ENCODE measurements around the gene SLC4A7. TPM values are rescaled to one million over a fixed set of nuclear protein-coding genes. Genes with fewer than 3 reads are reported as not detected.

The SLC4A7 gene
- total and polyA plus RNA-seq, 2 donors (not counting 3 experiments of a cell fraction or from before 2014, with no cell fraction given), result 7.8 to 50.9 TPM

DNA sequence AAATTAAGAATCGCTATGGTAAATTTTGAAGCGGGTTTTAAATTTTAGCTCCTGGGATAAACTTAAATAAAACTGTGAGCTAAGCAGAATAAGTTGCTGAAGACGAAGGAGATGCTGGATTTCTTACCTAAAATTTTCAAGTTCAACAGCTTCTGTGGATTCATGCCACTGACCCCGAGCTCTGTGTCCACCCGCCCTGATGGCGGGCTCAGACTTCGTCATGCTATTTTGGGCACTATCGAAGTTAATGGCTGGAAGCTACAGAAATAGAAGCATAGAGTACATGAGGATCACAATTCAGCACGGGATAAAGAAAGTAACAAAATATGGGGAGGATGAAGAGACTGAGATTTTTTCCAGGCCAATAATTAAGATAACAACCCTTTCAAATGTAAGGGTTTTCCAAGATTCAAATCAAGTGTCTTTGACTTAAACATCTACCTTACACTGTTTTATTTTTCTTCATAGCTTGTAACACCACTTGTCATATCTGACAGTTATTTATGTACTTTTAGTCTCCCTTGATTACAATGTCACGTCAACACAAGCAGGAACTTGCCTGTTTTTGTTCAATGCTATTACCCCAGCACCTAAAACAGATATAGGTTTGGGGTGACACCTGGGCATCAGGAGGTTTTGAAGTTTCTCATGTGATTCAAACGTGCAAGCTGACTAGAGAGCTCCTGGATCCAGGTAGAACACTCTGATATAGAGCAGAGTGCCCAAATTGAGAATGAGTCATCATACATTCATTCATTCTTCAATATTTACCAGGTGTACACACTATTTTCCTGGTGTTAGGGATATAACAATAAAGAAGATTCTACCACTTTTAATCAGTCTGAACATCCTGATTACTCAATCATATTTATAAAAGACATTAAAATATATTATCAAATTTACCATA, 138.0 kb downstream of the SLC4A7 start:
- intact Hi-C loops (cut with micrococcal nuclease), result no loop called here
- H4K20me1 ChIP-seq (replicated peaks; ENCODE audit: control insufficient read depth, extremely low read depth, insufficient read depth, low read length), result no peaks in the 10 kb centered on the region
- no peaks in the 10 kb centered on the region for H3K9me1 ChIP-seq (replicated peaks; ENCODE audit: control insufficient read depth, extremely low read depth, insufficient read depth, low read length)
- DNase-seq (ENCODE audit: low read depth, low spot score) (no peak), FAIRE-seq (no peak)
- no peaks in the 10 kb centered on the region for H3K36me3 ChIP-seq (ENCODE audit: control insufficient read depth in 2 of 2, extremely low read depth in 1 of 2, insufficient read depth in 2 of 2, low read length in 2 of 2)
- no peak overlapping the region for H3K4me2 ChIP-seq (ENCODE audit: insufficient read depth, low read length)
- TF ChIP-seq JUN (IDR thresholded peaks at IDR 0.05; ENCODE audit: borderline replicate concordance, insufficient read depth, insufficient read length, low read depth), result no peak
- TF ChIP-seq, protein P1, sequence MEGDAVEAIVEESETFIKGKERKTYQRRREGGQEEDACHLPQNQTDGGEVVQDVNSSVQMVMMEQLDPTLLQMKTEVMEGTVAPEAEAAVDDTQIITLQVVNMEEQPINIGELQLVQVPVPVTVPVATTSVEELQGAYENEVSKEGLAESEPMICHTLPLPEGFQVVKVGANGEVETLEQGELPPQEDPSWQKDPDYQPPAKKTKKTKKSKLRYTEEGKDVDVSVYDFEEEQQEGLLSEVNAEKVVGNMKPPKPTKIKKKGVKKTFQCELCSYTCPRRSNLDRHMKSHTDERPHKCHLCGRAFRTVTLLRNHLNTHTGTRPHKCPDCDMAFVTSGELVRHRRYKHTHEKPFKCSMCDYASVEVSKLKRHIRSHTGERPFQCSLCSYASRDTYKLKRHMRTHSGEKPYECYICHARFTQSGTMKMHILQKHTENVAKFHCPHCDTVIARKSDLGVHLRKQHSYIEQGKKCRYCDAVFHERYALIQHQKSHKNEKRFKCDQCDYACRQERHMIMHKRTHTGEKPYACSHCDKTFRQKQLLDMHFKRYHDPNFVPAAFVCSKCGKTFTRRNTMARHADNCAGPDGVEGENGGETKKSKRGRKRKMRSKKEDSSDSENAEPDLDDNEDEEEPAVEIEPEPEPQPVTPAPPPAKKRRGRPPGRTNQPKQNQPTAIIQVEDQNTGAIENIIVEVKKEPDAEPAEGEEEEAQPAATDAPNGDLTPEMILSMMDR (IDR thresholded peaks at IDR 0.05; ENCODE audit: extremely low read depth in 1 of 2, insufficient read depth in 1 of 2, low read depth in 1 of 2, low read length in 2 of 2), result no peak
- TF ChIP-seq, protein P2, sequence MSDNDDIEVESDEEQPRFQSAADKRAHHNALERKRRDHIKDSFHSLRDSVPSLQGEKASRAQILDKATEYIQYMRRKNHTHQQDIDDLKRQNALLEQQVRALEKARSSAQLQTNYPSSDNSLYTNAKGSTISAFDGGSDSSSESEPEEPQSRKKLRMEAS (IDR thresholded peaks at IDR 0.05; ENCODE audit: insufficient read depth, insufficient read length), result no peak
- no peak for TF ChIP-seq POLR2AphosphoS5 (IDR thresholded peaks at IDR 0.05; ENCODE audit: insufficient read depth, low read depth, low read length)
- no peak for TF ChIP-seq POLR2A (IDR thresholded peaks at IDR 0.05; ENCODE audit: low read depth, low read length)
- no peak for TF ChIP-seq FOS (IDR thresholded peaks at IDR 0.05; ENCODE audit: borderline replicate concordance, insufficient read depth, low read length)
- TF ChIP-seq GATA2 (IDR thresholded peaks at IDR 0.05; ENCODE audit: insufficient read depth, insufficient read length, low read depth, low read length), result no peak
- TF ChIP-seq EZH2 (IDR thresholded peaks at IDR 0.05; ENCODE audit: borderline replicate concordance, low read depth, low read length, severe bottlenecking), result no peak
- no peak for TF ChIP-seq MYC (IDR thresholded peaks at IDR 0.05; ENCODE audit: low read depth, low read length)
- H2AFZ ChIP-seq (ENCODE audit: low read depth, low read length), result no peak overlapping the region
- H3K4me3 ChIP-seq (replicated peaks in 1 of 3; ENCODE audit: insufficient read depth in 1 of 3, low read depth in 1 of 3, low read length in 3 of 3), result no peak overlapping the region
- no peak overlapping the region for H3K27ac ChIP-seq (ENCODE audit: insufficient read depth, low read depth, low read length)
- H3K9me3 ChIP-seq (replicated peaks; ENCODE audit: control insufficient read depth, insufficient read depth, low read length), result no peaks in the 10 kb centered on the region
- no TSS peak for BruUV-seq (replicated peaks)
- H3K9ac ChIP-seq (replicated peaks; ENCODE audit: extremely low read depth, insufficient read depth, low read length), result no peak overlapping the region
- ChIA-PET POLR2A (no interaction called here), CTCF (interaction anchor here (2.4 kb wide), 1 partner anchor 12 kb away, joined by 7 read pairs; no protein-coding TSS in a partner anchor)
- H3K4me1 ChIP-seq (ENCODE audit: control insufficient read depth, extremely low read depth, insufficient read depth, low read length), result no peaks in the 10 kb centered on the region
- dilution Hi-C loops (cut with MboI; ENCODE audit: extremely low pct_ligation_motif_present, low sequenced_read_pairs), result no loop called here
- H3K27me3 ChIP-seq (ENCODE audit: control insufficient read depth in 2 of 2, insufficient read depth in 2 of 2, low read length in 2 of 2), result no peaks in the 10 kb centered on the region
- H3K79me2 ChIP-seq (ENCODE audit: control insufficient read depth, insufficient read depth, low read length), result no peaks in the 10 kb centered on the region

Measured in endothelial cell of umbilical vein (primary cell).